Testis (tissue), 2 donors: Measurements from ENCODE around the gene C6orf52.

Experiments
- POLR2A ChIP-seq: fragments of 450-650 bp; IDR thresholded peaks from one replicate; pipeline ENCODE4 v1.6.1; 2017; ENCODE audit warnings: antibody characterized with exemption, mild to moderate bottlenecking, moderate library complexity
- TF ChIP-seq, protein P1 (sequence below), 3 experiments: fragments of 450-650 bp in 2 of 3; fragments of 200-600 bp in 1 of 3; sonication (generic) in 1 of 3; IDR thresholded peaks; one replicate each; pipeline ENCODE4 v1.5.1; 2016 to 2019; ENCODE audit warnings: antibody characterized with exemption in 3 of 3, mild to moderate bottlenecking in 2 of 3, moderate library complexity in 1 of 3

DNA sequence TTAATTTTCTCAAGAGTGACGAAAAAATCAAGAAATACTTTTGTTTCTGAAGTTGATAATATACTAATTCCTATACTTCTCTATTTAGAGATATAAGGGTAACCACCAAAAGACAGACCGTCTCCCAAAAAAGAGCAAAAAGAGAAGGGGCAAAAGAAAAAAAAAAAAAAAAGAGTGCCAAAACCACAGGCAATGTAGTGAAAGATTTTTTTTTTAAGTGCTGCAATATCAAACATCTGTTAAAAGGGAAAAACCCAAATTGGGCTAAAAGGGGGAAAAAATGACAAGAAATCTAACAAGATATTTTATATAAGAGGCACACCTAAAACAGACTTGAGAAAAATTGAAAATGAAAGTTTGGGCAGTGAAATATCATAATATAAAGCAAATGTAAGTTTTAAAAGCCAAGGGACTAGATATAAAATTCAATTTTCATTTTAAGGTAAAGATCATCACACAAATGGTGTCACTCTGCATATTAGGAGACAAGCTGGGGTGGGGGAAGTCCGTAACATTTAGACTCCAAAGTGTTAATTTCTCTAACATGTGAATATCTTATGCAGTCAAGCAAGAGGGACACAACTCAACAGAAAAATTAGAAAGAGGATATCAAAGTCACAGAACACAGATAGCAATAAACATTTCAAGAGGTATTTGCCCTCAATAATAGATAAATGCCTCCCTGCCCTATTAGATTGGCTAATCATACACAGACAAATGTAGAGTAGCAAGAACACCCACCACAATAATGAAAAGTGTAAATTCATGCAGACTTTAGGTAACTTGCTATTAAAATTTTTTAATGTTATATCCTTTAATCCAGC, 9.1 kb downstream of the C6orf52 start:
- TF ChIP-seq, protein P1, sequence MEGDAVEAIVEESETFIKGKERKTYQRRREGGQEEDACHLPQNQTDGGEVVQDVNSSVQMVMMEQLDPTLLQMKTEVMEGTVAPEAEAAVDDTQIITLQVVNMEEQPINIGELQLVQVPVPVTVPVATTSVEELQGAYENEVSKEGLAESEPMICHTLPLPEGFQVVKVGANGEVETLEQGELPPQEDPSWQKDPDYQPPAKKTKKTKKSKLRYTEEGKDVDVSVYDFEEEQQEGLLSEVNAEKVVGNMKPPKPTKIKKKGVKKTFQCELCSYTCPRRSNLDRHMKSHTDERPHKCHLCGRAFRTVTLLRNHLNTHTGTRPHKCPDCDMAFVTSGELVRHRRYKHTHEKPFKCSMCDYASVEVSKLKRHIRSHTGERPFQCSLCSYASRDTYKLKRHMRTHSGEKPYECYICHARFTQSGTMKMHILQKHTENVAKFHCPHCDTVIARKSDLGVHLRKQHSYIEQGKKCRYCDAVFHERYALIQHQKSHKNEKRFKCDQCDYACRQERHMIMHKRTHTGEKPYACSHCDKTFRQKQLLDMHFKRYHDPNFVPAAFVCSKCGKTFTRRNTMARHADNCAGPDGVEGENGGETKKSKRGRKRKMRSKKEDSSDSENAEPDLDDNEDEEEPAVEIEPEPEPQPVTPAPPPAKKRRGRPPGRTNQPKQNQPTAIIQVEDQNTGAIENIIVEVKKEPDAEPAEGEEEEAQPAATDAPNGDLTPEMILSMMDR (IDR thresholded peaks at IDR 0.05), result no peak
- TF ChIP-seq POLR2A, result no peak
